GM19035 (cell line): ENCODE data around the gene ETV1.
A peak's percentile ranks its signal among the peaks of the same experiment; 100 is the strongest.

ENCODE experiments used
- ATAC-seq: cut with Tn5 transposase; IDR thresholded peaks from one replicate; pipeline ENCODE4 v1.9.1; 2021; ENCODE audit not compliant: unreplicated experiment

Gene ETV1

DNA sequence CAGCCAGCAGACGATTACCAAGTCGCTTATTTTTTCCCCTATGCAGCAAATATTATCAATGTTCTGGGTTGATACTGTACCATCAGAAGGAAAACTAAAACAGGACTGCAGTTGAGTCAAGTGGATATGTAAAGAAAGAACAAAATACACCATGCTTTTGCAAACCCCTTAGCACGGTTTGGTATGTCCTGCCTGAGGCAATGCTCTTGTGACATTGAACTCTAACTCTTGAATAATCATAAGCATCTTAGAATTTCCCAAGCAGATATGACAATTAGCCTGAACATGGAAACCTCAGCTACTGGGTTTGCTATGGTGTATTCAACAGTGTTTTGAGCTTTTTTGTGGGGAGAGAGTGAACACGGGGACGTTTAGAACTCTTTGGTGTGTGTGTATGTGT is 107.4 kb downstream of the ETV1 start:
- no peak for ATAC-seq

DNA sequence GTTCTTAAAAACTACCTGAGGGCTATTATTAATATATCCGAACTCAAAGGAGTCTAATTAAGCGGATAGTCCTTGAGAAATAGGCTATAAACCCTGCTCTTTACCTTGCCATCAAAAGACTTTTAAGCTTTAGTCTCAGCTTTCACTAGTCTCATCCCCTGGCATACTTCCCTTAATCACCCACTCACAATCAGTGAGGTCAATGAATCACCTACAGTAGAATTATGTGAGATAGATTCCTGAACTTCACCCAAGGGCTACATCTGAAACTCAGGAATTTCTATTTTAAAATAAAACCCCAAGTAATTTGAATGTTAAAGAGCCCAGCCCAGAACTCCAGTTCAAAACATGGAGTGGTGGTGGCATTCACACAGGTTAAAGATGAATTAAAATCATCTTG is 108.7 kb downstream of the ETV1 start:
- ATAC-seq: no peak

DNA sequence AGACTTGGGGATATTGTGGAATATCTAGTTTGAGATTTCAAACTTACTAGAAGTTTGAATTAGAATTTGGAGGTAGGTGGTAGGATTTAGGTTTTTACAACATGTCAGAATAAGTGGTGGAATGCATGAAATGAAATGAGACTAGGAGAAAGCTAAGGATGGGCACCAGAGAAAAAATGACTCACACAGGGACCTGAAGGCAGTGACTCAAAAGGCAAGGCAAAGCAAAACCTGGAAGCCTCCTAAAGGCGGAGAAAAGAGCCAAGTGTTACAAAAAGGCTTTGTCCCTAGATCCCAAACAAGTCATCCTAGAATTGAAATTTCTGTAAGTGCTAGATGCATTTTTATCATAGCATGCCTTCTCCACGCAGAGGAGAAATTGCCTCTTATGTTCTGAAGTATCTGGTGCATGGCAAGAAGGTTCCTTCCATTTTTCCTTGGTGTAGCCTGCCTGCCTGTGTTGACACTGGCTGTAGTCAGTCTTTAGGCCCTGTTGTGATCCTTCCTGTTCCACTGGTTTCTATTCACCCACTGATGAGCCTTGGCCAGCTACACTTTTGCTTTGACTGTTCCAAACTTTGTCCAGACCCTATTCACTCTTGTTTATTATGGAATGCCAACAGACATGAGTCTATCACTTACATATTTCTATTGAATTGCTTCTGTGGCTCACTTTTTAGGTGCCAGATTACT is 109.3 kb downstream of the ETV1 start:
- ATAC-seq: no peak

DNA sequence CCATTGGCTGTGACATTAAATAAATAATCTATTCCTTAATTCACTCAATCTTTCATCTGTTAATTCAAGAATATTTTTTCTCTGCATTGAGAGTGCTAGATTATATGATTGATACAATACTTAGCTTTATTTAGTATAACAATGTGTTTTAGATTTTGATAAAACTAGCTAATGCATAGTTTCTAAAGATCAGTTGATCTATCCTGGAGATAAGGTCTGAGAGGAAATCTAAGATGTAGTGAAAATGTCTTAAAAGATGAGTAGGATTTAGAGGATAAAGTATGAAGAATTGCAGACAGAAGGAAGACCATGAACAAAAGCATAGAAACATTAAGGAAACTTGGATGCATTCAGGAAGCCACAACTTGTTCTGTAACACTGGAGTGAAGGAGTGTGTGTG is 110.3 kb downstream of the ETV1 start:
- no peak for ATAC-seq

DNA sequence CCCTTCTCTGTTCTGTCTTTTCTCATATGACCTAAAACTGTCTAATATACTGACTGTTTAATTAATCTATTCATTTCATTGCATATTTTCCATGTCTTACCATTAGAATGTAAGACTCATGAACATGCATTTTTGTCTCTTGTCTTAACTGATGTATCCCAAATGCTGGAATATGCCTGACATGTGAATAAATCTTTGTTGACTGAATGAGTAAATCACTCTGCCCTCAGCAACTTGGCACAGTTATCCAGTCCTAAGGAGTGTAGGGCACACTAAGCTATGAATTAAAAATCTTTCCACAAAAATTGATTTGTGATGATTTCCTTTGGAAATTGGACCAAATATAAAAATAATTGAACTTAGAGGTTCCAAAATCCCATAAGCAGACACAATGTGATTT is 111.3 kb downstream of the ETV1 start:
- no peak for ATAC-seq

DNA sequence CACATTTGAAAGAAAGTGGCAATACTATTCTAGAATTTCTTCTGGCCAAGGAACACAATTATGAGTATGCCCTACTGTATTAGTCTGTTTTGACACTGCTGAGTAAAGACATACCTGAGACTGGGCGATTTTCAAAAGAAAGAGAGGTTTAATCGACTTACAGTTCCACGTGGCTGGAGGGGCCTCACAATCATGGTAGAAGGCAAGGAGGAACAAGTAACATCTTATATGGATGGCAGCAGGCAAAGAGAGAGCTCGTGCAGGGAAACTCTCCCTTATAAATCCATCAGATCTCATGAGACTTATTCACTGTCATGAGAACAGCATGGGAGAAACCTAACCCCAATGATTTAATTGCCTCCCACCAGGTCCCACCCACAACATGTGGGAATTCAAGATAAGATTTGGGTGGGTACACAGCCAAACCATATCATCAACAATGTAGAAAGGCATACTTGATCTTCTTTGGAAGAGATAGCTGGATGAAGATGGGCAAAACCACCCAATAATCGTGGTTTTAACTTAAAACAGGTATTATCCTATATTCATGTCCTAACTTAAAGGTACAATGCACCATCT is 113.9 kb downstream of the ETV1 start:
- ATAC-seq: no peak

DNA sequence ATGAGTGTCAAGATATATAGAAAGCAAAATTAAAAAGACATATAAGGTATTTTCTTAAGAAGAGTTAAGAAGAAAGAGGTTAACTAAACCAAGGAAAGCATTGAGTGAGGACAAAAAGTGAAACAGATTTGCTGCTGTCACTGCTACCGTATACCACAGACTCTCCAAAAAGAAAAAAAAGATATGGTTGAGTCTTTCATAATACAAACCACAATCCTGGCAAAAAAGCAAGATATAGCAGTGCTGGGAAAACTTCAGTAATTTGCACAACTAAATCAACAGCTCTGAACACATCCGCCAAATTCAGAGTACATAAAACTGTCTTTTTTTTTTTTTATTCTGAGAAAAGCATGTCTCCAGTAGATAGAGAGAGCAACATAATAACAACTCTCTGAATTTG is 114.7 kb downstream of the ETV1 start:
- ATAC-seq: no peak

DNA sequence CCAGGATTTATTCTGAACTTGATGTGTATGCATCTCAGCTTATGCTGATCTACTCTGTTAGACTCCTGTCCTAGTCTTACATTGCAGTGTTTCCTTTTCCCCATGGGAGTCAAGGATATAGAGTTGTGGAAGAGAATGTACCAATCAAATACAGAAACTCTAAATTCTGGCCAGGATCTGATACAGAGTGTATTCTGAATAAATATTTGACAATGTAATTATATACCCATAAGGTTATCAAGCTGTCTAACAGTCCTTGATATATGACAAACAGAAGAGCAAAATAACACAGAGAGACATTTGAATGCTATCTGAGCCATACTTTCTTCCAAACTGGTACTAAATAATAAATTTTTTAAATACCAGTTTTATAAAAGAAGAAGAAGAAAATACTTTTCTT is 116.8 kb downstream of the ETV1 start:
- ATAC-seq: no peak

DNA sequence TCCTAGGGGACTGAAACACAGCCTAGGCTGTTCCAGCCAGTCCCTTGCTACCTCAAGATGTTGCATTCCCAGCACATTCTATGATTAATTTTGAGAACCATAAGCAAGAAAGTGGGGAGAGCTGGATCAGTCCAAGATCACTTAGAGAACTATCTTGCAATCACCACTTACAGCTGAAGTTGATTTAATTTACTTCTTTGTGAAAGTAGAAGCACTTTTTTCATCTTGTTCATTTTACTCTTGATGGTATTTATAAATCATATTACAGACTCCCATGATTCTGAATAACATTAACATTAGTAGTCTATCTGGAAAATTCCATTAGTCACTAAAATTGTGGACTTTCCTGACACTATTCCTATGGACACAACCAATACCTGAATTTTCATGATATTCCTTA is 118.5 kb downstream of the ETV1 start:
- ATAC-seq: no peak

DNA sequence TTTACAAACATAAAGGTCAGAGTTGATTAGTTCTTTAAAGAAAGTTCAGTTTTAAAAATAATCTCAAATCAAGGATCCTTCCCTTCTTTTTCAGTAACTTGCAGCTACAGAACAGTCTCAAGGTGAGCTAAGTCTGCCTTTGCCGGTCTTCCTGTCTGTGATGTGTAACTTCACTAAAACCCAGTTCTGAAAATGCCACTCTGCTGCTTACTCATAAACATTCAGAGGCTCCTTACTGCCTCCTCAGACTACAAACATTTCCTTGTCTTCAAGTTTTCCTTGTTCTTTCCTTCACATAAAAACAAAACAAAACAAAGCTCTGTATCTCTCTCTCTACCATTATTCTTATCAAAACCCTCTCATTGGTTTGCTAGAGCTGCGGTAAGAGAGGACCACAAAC is 128.7 kb downstream of the ETV1 start:
- no peak for ATAC-seq

DNA sequence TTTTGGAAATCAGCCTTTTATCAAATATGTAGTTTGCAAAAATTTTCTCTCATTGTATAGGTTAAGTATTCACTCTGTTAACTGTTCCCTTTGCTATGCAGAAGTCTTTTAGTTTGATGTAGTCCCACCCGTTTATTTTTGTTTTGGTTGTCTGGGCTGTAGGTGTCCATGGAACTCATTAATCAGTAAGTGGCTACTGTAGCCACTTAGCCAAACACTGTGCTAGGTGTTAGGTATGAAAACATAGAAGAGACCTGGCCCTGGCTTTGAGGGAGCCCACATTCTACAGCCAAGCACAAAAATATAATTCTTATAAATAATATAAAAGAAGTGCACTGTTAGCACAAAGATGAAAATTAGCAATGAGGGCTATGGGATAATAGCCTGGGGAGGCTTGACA is 133.5 kb downstream of the ETV1 start:
- ATAC-seq: no peak

DNA sequence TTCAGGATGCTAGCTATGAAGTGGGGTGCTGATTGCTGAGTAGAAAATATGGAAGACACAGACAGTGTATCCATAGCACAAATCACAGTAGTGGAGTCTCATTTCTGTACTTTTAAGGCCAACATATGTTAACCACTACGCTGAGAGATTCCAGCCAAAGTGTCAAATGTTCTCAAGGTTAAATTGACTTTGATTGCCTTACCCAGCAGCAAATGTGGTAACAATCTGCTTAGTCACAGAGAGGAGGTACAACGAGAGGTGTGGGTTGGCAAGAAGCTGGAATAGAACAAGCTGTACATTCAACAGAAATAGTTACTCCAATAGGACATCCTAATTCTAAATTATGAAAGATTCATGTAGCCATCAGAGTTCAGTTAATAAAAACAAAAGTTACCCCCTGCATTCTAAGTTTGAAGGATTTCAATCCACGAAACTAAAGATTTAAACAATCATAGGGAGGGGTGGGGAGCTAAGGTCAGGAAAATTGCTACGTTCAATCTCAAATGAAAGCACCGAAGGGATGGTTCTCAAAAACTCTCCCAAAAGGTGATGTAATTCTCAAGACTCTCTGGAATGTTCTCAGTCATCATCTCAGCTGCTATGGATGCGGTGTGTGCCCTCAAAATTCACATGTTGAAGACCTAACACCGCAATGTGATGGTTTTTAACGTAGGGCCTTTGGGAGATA is 137.0 kb downstream of the ETV1 start:
- no peak for ATAC-seq

DNA sequence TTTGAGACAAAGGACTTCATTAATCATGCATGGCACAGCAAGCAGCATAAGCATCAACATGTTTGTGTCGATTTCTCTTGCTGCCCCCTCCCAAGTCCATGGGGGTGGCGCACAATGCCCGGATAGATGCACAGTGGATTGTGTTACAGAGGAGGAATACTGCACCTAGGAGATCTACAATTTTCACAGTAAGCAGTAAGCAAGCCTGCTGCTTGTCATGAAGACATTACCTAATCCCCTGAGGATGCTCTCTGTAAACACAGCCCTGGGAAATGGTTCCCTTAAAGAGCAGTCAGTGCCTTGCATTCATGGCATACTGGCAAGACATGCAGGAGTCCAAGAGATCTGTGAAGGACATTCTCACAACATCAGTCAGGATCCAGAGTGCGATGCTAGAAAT is 137.7 kb downstream of the ETV1 start:
- no peak for ATAC-seq

DNA sequence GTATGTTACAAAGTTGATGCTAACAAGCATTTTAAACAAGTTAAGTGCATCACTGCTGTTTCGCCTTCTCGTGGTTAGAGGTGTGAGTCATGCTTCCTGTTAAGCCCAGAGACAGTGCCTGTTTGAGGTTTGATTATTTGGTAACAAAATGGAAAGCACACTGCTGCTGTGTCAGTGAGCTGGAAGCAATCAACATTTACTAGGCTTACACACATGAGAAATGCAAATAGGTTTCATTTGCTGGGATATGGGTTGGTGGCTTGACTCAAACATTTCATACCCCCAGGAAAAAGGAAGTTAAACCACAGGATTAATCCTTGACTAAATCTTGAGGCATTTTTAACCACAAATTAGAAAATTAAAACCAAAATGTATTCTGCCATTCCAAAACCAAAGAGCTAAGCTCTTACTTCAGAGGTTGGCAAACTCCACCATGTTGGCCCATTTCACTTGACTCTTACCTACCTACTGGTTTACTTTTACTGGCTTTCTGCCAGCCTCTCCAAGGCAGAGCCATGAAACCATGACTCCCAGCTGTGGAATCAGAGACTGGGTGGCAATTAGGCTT is 139.2 kb downstream of the ETV1 start:
- peak; percentile 87 for ATAC-seq

DNA sequence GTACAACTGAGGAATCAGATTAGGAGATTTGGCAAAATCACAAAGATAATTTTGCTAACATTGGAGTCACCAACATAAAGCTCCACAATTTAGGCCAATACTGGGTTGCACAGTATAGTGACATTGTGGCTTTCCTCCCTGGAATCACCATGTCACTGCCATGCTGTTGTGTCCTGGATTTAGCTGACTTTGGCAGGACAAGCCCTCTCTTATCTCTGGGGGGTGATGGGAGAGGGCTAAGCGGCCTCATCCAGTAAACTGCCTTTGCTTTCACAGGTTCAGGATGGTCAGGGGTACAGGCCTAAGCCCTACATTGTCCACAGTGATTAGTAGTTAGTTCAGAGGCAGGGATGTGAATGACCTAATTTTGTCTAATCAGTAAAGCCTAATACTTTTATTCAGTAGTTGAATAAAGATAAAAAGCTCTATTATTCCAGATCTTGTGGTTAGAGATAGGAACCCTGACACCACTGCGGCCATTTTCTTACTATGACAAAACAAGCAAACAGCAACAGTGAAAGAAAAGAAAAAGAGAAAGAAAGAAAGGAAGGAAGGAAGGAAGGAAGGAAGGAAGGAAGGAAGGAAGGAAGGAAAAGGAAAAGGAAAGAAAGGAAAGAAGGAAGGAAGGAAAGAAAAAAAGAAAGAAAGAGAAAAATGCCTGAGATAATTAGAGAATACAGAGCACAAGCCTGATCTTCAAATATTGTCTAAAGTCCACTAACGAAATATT is 140.1 kb downstream of the ETV1 start:
- no peak for ATAC-seq

DNA sequence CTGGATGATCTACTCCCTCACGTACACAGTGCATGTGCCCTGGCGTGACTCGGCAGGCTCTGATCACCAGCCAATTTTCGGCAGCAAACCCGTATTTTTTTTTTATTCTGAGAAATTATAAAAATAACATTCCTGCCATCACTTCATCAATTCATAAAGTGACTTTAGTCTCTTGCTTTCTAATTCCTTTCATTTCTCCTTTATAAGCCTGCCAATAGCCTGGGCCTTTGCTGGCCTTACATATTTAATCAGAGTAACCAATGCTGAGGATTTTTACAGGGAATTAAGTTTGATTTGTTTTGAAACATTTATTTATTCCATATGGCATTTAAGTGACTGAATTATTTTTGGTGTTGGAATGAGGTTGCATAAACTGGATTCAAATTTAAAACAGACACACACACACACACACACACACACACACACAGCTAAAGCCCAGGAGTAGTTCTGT is 140.8 kb downstream of the ETV1 start:
- no peak for ATAC-seq

DNA sequence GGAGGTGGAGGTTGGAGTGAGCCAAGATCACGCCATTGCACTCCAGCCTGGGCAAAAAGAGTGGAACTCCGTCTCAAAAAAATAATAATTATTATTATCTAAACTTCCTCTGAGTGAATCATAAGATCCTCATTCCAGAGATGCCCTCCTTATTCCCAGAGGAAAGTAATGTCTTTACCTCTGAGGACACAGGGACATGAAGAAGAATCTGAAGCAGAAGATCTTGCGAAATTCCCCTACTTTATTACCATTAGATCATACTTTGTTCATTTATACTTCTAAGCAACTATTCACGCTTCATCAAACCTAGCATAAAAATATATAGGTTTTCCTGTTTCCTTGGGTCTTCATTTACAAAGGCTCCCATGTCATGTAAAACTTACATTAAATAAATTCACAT is 143.1 kb downstream of the ETV1 start:
- ATAC-seq: no peak

DNA sequence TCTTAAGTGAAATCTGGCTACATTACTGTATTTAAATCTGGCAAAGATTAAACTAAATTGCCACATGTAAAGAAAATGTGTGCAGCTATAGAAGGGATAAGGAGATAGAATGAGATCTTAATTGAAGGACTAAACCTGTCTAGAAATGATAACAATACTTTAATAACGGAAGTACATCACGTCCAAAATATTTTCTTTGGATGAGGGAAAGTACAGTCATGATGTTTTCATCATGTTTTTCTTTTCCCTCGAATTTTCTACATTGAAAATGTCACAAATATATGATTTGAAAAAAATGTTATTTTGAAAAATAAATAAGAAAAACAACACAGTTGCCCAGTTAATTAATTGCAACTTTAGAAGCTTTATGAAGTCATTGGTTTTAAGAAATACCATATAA is 143.9 kb downstream of the ETV1 start:
- no peak for ATAC-seq

DNA sequence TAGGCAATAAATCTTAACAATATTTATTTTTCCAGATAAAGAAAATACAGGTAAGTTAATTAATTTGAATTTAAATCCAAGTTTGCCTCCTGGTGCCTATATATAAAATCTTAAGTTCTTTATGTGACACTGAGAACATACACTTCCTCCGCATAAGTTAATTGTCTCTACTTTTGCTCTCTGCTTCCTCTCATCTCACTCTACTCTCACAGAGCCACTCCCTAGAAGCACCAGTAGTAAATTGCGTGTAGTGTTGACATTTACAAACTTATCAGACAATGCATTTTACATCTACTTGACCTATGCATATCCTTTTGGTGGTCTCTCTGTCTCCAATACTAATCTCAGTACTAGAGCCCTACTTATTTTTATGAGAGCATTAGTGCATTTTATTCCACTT is 144.5 kb downstream of the ETV1 start:
- ATAC-seq: no peak

DNA sequence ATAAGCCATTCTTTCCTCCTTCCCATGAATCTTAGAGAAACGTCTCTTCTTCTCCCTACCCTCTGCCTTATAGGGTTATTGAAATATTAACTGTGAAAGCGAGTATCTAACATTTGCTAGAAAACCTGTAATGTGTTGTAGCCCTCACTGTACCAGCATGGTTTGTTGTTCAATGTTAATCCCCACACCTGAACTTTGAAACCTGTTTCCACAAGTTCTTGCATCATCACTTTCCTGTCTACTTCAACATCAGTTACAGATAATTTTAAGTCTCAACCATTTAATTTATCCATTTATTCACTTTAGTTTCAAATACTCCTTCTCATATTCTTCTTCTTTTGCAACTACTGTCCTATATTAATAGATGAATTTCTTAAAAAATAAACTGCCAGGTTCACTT is 148.2 kb downstream of the ETV1 start:
- ATAC-seq: no peak
